ENCODE measurements around the gene MYCBPAP. TPM values are rescaled to one million over a fixed set of nuclear protein-coding genes. Genes with fewer than 3 reads are reported as not detected.

MYCBPAP gene
- total and polyA plus RNA-seq, 7 experiments from 2014 or later, result 0.59 to 9.0 (median 5.1) TPM; not detected in 1

DNA sequence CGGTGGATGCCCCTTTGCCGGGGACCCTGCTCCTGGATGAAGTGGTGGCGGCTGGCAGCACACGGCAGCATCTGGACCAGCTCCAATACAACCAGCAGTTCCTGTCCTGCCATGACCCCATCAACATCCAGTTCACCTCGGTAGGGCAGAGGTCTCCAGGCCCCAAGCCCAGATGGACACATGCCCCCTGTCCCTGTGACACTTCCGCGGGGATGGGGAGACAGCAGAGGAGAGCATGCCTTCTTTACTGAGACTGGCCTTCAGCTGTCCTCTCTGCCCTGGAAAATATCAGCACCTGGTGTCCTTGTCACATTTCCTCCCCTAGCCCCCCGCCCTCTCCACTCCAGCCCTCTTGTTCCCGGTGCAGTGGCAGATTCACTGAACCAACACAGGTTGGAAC is 45.8 kb upstream of the MYCBPAP start:
- CTCF ChIA-PET, result no interaction called here
- Histone ChIP-seq H3K4me3 (ENCODE audit: low read length) (no peak overlapping the region), H3K36me3 (ENCODE audit: control insufficient read depth in 2 of 3, insufficient read depth in 3 of 3, low read length in 3 of 3) (no peaks in the 10 kb centered on the region), H3K27ac (ENCODE audit: low read depth, low read length) (no peak overlapping the region), H3K27me3 (ENCODE audit: control insufficient read depth in 2 of 2, insufficient read depth in 2 of 2, low read length in 2 of 2) (no peaks in the 10 kb centered on the region), H3K4me1 (ENCODE audit: control insufficient read depth in 2 of 2, insufficient read depth in 2 of 2, low read length in 2 of 2) (no peaks in the 10 kb centered on the region), H3K9me3 (ENCODE audit: control insufficient read depth in 2 of 3, low read length in 3 of 3) (no peaks in the 10 kb centered on the region)
- H3K4me1 Mint-ChIP-seq, result peaks cover 0 to 2% (median 0%) of the 10 kb centered on the region in 7 donors
- POLR2A ChIA-PET, result interaction anchor here (1.0 kb wide), 1 partner anchor 65 kb away, joined by 3 read pairs; the partner anchor contains the start of gene LRRC59
- no peak overlapping the region for H3K27ac Mint-ChIP-seq
- ATAC-seq (no peak), DNase-seq (no peak)
- no peak overlapping the region for H3K4me3 Mint-ChIP-seq
- intact Hi-C loops (cut with micrococcal nuclease), result no loop called here
- peaks cover 0 to 3% (median 0%) of the 10 kb centered on the region in 11 donors for H3K9me3 Mint-ChIP-seq
- H3K27me3 Mint-ChIP-seq, result peaks cover under 1 to 6% (median 5%) of the 10 kb centered on the region in 5 donors
- peaks cover 0 to 6% (median 0%) of the 10 kb centered on the region in 5 donors for H3K36me3 Mint-ChIP-seq

DNA sequence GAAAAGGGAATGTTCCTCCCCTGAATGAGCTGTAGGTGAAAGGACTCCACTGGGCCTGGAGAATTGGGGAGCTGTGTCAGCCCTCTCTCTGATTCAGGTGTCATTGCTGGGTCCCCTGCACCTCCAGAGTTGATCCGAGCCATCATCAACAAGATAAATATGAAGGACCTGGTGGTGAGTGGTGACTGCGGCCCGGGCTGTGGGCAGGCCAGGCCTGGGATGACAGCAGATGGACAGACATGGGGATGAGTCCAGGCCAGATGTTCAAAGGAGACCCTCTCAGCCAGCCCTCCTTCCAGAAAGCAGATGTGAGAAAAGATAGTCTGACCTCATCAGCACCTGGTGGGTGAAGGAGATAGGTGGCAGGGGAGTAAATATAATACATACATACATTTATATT is 44.1 kb upstream of the MYCBPAP start:
- Histone ChIP-seq H3K9me3 (ENCODE audit: control insufficient read depth in 2 of 3, low read length in 3 of 3) (no peaks in the 10 kb centered on the region), H3K36me3 (ENCODE audit: control insufficient read depth in 2 of 3, insufficient read depth in 3 of 3, low read length in 3 of 3) (no peaks in the 10 kb centered on the region), H3K4me3 (ENCODE audit: low read length) (no peak overlapping the region), H3K27ac (ENCODE audit: low read depth, low read length) (no peak overlapping the region), H3K27me3 (ENCODE audit: control insufficient read depth in 2 of 2, insufficient read depth in 2 of 2, low read length in 2 of 2) (peaks cover 0 to 7% of the 10 kb centered on the region in 2 donors), H3K4me1 (ENCODE audit: control insufficient read depth in 2 of 2, insufficient read depth in 2 of 2, low read length in 2 of 2) (no peaks in the 10 kb centered on the region)
- Mint-ChIP-seq H3K27me3 (peaks cover 12 to 17% (median 13%) of the 10 kb centered on the region in 5 donors), H3K27ac (no peak overlapping the region), H3K9me3 (peaks cover 0 to 3% (median 0%) of the 10 kb centered on the region in 11 donors), H3K4me3 (no peak overlapping the region), H3K36me3 (peaks cover 0 to 6% (median 0%) of the 10 kb centered on the region in 5 donors), H3K4me1 (peaks cover 0 to 6% (median 4%) of the 10 kb centered on the region in 7 donors)
- ChIA-PET POLR2A (no interaction called here), CTCF (no interaction called here)
- DNase-seq (no peak), ATAC-seq (no peak)
- intact Hi-C loops (cut with micrococcal nuclease), result no loop called here

DNA sequence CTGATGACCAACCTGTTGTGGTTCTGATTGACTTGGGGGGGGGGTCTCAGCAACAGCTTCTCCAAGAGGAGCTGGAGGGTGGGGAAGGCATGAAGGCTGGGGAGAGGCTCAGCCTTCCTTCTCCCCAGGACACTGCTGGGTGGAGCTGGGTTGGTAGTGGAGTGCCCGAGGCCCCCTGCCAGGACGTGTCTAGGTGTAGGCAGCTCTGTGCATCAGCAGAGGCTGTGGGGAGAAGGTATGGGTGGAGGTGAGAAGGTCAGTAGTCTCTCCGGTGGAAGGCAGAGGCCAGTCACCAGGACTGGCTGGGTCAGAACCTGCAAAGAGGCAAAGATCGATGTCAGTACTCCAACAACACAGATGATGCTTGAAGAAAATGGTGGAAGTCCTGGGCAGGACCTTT is 43.5 kb upstream of the MYCBPAP start:
- no peak overlapping the region for H3K27ac ChIP-seq (ENCODE audit: low read depth, low read length)
- H3K4me3 ChIP-seq (ENCODE audit: low read length), result no peak overlapping the region
- peaks cover 0 to 7% of the 10 kb centered on the region in 2 donors for H3K27me3 ChIP-seq (ENCODE audit: control insufficient read depth in 2 of 2, insufficient read depth in 2 of 2, low read length in 2 of 2)
- Mint-ChIP-seq H3K36me3 (peaks cover 0 to 6% (median 0%) of the 10 kb centered on the region in 5 donors), H3K4me1 (peaks cover 0 to 6% (median 4%) of the 10 kb centered on the region in 7 donors), H3K4me3 (no peak overlapping the region), H3K27me3 (peaks cover 12 to 20% (median 13%) of the 10 kb centered on the region in 5 donors), H3K27ac (no peak overlapping the region), H3K9me3 (peaks cover 0 to 3% (median 0%) of the 10 kb centered on the region in 11 donors)
- H3K36me3 ChIP-seq (ENCODE audit: control insufficient read depth in 2 of 3, insufficient read depth in 3 of 3, low read length in 3 of 3), result no peaks in the 10 kb centered on the region
- POLR2A ChIA-PET, result no interaction called here
- DNase-seq (no peak), ATAC-seq (no peak)
- intact Hi-C loops (cut with micrococcal nuclease), result no loop called here
- CTCF ChIA-PET, result interaction anchor here (0.8 kb wide), 1 partner anchor 103 kb away, joined by 3 read pairs; no protein-coding TSS in a partner anchor
- no peaks in the 10 kb centered on the region for H3K9me3 ChIP-seq (ENCODE audit: control insufficient read depth in 2 of 3, low read length in 3 of 3)
- H3K4me1 ChIP-seq (ENCODE audit: control insufficient read depth in 2 of 2, insufficient read depth in 2 of 2, low read length in 2 of 2), result no peaks in the 10 kb centered on the region

DNA sequence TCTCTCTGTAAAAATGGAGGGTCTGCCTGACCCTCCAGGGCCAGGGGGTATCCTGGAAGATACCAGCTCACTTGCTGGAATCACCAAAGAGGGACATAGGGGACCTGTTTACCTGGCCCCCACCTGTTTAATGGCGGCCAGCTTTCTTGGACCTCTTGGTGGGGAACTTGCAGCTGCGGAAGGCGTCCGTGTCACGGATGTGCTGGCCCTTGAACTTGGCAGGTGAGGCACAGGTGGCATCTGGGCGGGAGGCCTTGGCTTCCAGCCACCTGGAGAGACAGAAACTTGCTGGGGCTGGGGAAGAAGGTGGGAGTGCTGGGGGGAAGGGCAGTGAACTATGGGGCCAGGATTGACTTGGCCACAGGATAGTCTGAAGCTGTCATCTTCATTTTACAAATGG is 43.1 kb upstream of the MYCBPAP start:
- intact Hi-C loops (cut with micrococcal nuclease), result no loop called here
- H3K36me3 Mint-ChIP-seq, result peaks cover 0 to 6% (median 0%) of the 10 kb centered on the region in 5 donors
- H3K36me3 ChIP-seq (ENCODE audit: control insufficient read depth in 2 of 3, insufficient read depth in 3 of 3, low read length in 3 of 3), result no peaks in the 10 kb centered on the region
- H3K27ac Mint-ChIP-seq, result no peak overlapping the region
- ChIA-PET POLR2A (no interaction called here), CTCF (interaction anchor here (0.8 kb wide), 1 partner anchor 103 kb away, joined by 3 read pairs; no protein-coding TSS in a partner anchor)
- no peak for ATAC-seq
- H3K27me3 Mint-ChIP-seq, result peaks cover 12 to 20% (median 14%) of the 10 kb centered on the region in 5 donors
- no peak overlapping the region for H3K4me3 Mint-ChIP-seq
- no peaks in the 10 kb centered on the region for H3K9me3 ChIP-seq (ENCODE audit: control insufficient read depth in 2 of 3, low read length in 3 of 3)
- H3K4me1 ChIP-seq (ENCODE audit: control insufficient read depth in 2 of 2, insufficient read depth in 2 of 2, low read length in 2 of 2), result no peaks in the 10 kb centered on the region
- H3K27me3 ChIP-seq (ENCODE audit: control insufficient read depth in 2 of 2, insufficient read depth in 2 of 2, low read length in 2 of 2), result peaks cover 0 to 7% of the 10 kb centered on the region in 2 donors
- H3K9me3 Mint-ChIP-seq, result peaks cover 0 to 3% (median 0%) of the 10 kb centered on the region in 11 donors
- no peak overlapping the region for H3K27ac ChIP-seq (ENCODE audit: low read depth, low read length)
- H3K4me1 Mint-ChIP-seq, result peaks cover 0 to 6% (median 4%) of the 10 kb centered on the region in 7 donors
- no peak for DNase-seq
- no peak overlapping the region for H3K4me3 ChIP-seq (ENCODE audit: low read length)

DNA sequence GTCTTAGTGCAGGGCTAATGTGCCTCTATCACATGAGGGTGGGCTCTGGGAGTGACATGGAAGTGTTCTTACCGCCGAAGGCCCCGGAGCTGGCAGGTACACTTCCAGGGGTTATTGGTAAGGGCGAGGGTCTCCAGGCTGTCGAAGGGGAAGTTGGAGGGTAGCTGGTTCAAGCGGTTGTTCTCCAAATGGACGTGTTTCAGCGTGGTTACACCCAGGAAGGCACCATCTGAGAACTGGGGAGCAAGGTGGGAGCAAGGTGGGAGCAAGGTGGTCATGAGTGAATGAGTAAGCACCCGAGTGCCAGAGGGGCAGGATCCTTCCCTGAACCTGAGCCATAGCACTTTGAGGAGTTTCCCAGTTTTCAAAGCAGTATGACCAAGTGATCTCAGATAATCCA is 42.6 kb upstream of the MYCBPAP start:
- Histone ChIP-seq H3K9me3 (ENCODE audit: control insufficient read depth in 2 of 3, low read length in 3 of 3) (no peaks in the 10 kb centered on the region), H3K27me3 (ENCODE audit: control insufficient read depth in 2 of 2, insufficient read depth in 2 of 2, low read length in 2 of 2) (peaks cover 0 to 7% of the 10 kb centered on the region in 2 donors), H3K36me3 (ENCODE audit: control insufficient read depth in 2 of 3, insufficient read depth in 3 of 3, low read length in 3 of 3) (no peaks in the 10 kb centered on the region), H3K4me3 (ENCODE audit: low read length) (no peak overlapping the region), H3K27ac (ENCODE audit: low read depth, low read length) (no peak overlapping the region), H3K4me1 (ENCODE audit: control insufficient read depth in 2 of 2, insufficient read depth in 2 of 2, low read length in 2 of 2) (no peaks in the 10 kb centered on the region)
- no peak overlapping the region for H3K27ac Mint-ChIP-seq
- no peak overlapping the region for H3K4me3 Mint-ChIP-seq
- peaks cover 0 to 6% (median 0%) of the 10 kb centered on the region in 5 donors for H3K36me3 Mint-ChIP-seq
- no peak for ATAC-seq
- POLR2A ChIA-PET, result no interaction called here
- no peak for DNase-seq
- H3K9me3 Mint-ChIP-seq, result peaks cover 0 to 3% (median 0%) of the 10 kb centered on the region in 11 donors
- peaks cover 12 to 23% (median 16%) of the 10 kb centered on the region in 5 donors for H3K27me3 Mint-ChIP-seq
- CTCF ChIA-PET, result interaction anchor here (0.8 kb wide), 1 partner anchor 104 kb away, joined by 3 read pairs; no protein-coding TSS in a partner anchor
- intact Hi-C loops (cut with micrococcal nuclease), result no loop called here
- peaks cover 0 to 6% (median 4%) of the 10 kb centered on the region in 7 donors for H3K4me1 Mint-ChIP-seq

DNA sequence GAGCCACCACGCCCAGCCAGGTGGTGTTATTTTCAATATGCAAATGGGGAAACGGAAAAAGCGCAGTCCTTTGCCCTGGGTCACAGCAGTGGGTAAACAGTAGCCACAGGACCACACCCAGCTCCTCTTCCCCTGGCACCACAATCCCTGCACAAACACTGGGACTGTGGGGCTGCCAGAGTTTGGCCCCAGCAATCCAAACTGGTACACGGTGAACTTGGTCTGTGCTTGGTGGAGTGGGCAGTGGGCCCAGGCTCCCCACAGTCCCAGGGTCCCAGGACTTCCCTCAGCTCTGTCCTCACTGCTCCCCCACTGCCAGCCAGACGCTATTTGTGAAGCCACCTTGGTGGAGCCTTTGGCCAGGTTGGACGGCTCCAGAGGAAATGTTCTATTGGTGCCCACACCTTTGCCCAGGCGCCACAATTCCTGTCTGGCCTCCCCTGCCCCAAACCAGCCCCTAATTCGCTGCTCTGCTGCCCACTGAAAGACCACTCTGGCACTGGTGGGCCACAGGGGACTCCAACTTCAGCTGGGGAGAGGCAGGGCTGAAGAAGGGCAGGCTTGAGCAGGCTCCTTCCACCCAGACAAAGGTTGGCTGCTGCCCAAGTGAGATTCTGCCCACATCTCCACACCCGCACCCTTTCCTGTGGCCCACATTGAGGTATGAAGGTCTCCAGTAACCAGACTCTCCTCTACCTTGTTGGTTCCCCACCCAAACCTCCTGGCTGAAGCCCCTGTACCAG is 41.7 kb upstream of the MYCBPAP start:
- intact Hi-C loops (cut with micrococcal nuclease), result no loop called here
- Histone ChIP-seq H3K4me3 (ENCODE audit: low read length) (no peak overlapping the region), H3K4me1 (ENCODE audit: control insufficient read depth in 2 of 2, insufficient read depth in 2 of 2, low read length in 2 of 2) (no peaks in the 10 kb centered on the region), H3K9me3 (ENCODE audit: control insufficient read depth in 2 of 3, low read length in 3 of 3) (no peaks in the 10 kb centered on the region), H3K27ac (ENCODE audit: low read depth, low read length) (no peak overlapping the region), H3K36me3 (ENCODE audit: control insufficient read depth in 2 of 3, insufficient read depth in 3 of 3, low read length in 3 of 3) (no peaks in the 10 kb centered on the region), H3K27me3 (ENCODE audit: control insufficient read depth in 2 of 2, insufficient read depth in 2 of 2, low read length in 2 of 2) (peaks cover 0 to 7% of the 10 kb centered on the region in 2 donors)
- H3K9me3 Mint-ChIP-seq, result peaks cover 0 to 3% (median 0%) of the 10 kb centered on the region in 11 donors
- no peak for DNase-seq
- ATAC-seq, result no peak
- H3K27me3 Mint-ChIP-seq, result peaks cover 12 to 27% (median 17%) of the 10 kb centered on the region in 5 donors
- no peak overlapping the region for H3K4me3 Mint-ChIP-seq
- CTCF ChIA-PET, result no interaction called here
- peaks cover 0 to 6% (median 4%) of the 10 kb centered on the region in 7 donors for H3K4me1 Mint-ChIP-seq
- POLR2A ChIA-PET, result no interaction called here
- no peak overlapping the region for H3K27ac Mint-ChIP-seq
- H3K36me3 Mint-ChIP-seq, result peaks cover 0 to 6% (median under 1%) of the 10 kb centered on the region in 5 donors
